GM10266 (cell line): ENCODE results near the gene HEBP1.

ENCODE experiments used
- DNase-seq: peaks from one replicate; pipeline ENCODE4 v3.0.0; 2012; ENCODE audit errors: extremely low spot score
- TF ChIP-seq, protein P1 (sequence below): IDR thresholded peaks from 2 replicates; pipeline ENCODE4 v1.5.1; 2012; ENCODE audit warnings: mild to moderate bottlenecking, low read depth; ENCODE audit not compliant: control insufficient read depth, insufficient read depth; ENCODE audit errors: missing control alignments

HEBP1 gene

DNA sequence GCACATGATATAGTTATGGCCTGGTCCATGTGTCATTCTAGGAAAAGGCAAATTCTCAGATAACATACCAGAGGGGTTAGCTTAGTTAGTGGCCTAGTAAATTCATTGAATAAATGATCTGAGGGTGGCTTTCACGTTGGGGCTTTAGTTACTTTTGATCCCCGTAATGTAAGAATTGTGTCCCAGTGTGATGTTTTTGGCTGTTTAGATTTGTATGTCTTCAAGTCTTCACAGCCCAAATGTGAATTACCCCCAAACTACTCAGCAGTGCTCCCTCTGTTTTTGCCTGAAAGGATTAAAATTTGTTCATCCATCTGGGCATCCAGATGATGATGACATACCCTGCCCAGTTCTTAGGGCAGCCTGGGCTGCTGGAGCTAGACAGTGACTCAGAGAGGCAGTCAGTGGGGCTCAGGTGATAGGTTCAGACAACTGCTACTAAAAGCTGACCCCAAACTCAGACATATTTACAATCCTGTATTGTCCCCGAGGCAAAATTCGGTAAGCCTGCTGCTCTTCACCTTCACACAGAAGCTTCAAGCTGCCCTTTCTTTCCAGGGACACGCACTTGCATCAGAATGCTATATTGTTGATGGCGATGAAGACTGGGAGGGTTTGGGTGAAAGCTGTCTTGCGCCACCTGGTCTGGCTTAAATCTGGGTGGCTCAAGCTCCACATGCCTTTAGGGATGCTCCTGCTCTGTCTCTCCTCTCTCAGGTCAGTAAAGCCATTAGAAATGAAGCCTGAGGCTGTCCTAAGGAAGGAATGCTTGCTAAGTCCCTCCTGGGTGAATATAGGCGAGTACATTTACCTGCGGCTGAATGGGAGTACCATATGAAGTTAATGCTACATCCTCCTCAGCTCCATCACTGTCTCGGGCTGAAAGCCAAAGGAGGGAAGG is 58.4 kb downstream of the HEBP1 start:
- no peak for DNase-seq
- TF ChIP-seq, protein P1, sequence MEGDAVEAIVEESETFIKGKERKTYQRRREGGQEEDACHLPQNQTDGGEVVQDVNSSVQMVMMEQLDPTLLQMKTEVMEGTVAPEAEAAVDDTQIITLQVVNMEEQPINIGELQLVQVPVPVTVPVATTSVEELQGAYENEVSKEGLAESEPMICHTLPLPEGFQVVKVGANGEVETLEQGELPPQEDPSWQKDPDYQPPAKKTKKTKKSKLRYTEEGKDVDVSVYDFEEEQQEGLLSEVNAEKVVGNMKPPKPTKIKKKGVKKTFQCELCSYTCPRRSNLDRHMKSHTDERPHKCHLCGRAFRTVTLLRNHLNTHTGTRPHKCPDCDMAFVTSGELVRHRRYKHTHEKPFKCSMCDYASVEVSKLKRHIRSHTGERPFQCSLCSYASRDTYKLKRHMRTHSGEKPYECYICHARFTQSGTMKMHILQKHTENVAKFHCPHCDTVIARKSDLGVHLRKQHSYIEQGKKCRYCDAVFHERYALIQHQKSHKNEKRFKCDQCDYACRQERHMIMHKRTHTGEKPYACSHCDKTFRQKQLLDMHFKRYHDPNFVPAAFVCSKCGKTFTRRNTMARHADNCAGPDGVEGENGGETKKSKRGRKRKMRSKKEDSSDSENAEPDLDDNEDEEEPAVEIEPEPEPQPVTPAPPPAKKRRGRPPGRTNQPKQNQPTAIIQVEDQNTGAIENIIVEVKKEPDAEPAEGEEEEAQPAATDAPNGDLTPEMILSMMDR = no peak

GRCh38 chr12:12939888-12940287 is 60.2 kb downstream of the HEBP1 start:
- no peak for DNase-seq
- TF ChIP-seq, protein P1 = no peak

- no peak for DNase-seq
- TF ChIP-seq, protein P1 = no peak
Measured at GRCh38 chr12:12938541-12938940, 61.5 kb downstream of the HEBP1 start.

GRCh38 chr12:12936983-12937491 is 63.0 kb downstream of the HEBP1 start:
- TF ChIP-seq, protein P1 = no peak
- no peak for DNase-seq

DNA sequence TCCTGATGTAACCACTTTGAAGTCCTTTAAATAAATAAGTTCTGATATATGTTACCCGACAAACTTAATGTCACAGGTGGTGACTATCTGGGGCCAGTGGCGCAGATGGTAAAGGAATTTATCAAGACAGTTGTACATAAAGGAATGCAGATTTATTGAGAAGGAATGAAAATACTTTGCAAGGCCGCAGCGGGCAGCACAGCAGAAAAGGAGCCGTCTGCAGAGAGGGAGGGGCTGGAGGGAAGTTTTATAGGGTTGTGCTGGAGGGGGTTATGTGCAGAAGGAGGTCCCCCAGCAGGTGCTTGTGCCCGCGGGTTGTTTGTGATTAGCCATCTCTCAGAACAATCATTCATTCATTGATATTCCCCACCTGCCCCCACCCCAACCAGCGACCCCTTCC is 65.5 kb downstream of the HEBP1 start:
- DNase-seq = no peak
- TF ChIP-seq, protein P1 = no peak

GRCh38 chr12:12933742-12934141 is 66.3 kb downstream of the HEBP1 start:
- TF ChIP-seq, protein P1 = no peak

GRCh38 chr12:12930633-12931219 is 69.3 kb downstream of the HEBP1 start:
- TF ChIP-seq, protein P1 = no peak
- no peak for DNase-seq

More at GRCh38 chr12:12933742-12934141, 66.3 kb downstream of the HEBP1 start:
- no peak for DNase-seq
